ENCODE measurements around the gene TBX5. TPM values are rescaled to one million over a fixed set of nuclear protein-coding genes. Genes with fewer than 3 reads are reported as not detected.

The TBX5 gene
- total RNA-seq, 2 experiments from 2014 or later: not detected

DNA sequence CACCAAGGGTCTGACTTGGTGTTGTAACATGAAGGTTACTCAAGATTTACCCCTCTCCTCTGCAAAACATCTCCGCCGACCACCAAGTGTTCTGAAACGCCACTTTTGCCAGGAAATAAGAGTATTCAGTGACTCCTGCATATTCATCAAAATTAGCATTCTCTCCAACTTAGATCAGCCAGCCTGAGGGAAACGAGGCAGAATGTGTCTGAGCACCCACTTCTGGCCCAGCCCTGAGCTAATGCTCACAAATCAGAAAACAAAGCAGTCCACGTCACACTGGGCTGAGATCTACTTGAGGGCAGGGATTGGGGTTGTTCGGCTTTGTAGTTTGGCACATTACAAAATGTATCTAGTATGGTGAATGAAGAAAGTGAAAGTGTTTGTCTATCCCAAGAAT, 64.3 kb downstream of the TBX5 start:
- Mint-ChIP-seq H3K4me1 (ENCODE audit: low read depth) (no peaks in the 10 kb centered on the region), H3K4me3 (no peak overlapping the region), H3K27ac (no peak overlapping the region), H3K36me3 (ENCODE audit: low read depth) (no peaks in the 10 kb centered on the region), H3K9me3 (peaks cover 1% of the 10 kb centered on the region), H3K27me3 (peaks cover 10% of the 10 kb centered on the region)
- ATAC-seq: no peak
- DNase-seq: no peak
- no peak for TF ChIP-seq CTCF (IDR thresholded peaks at IDR 0.05)
- ChIA-PET POLR2A (no interaction called here), CTCF (no interaction called here)
- intact Hi-C loops (cut with micrococcal nuclease): no loop called here

DNA sequence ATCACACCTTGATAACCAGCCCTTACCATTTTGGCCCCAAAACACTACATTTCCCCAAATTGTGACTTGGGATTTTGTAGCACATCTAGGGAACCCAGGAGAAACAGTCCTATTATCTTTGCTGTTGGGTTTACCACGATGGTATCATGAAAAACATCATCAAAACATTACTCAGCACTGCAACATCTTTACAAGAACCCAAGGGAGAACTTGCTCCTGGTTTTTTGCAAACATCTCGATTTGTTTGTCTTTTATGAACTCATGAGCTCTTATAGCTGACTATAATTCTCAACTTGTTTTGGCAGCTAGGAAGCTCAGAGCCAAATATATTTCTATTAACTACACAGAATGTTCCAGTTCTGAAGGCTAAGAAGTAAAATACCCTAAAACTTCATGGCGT, 65.7 kb downstream of the TBX5 start:
- TF ChIP-seq CTCF (IDR thresholded peaks at IDR 0.05): no peak
- H3K27me3 Mint-ChIP-seq: peaks cover 11% of the 10 kb centered on the region
- ATAC-seq: no peak
- ChIA-PET CTCF (no interaction called here), POLR2A (no interaction called here)
- intact Hi-C loops (cut with micrococcal nuclease): no loop called here
- no peak overlapping the region for H3K27ac Mint-ChIP-seq
- DNase-seq: no peak
- H3K9me3 Mint-ChIP-seq: peaks cover 3% of the 10 kb centered on the region
- no peaks in the 10 kb centered on the region for H3K36me3 Mint-ChIP-seq (ENCODE audit: low read depth)
- no peak overlapping the region for H3K4me3 Mint-ChIP-seq
- no peaks in the 10 kb centered on the region for H3K4me1 Mint-ChIP-seq (ENCODE audit: low read depth)

GRCh38 chr12:114339626-114340025, 66.3 kb downstream of the TBX5 start:
- TF ChIP-seq CTCF (IDR thresholded peaks at IDR 0.05): no peak
- ChIA-PET CTCF (no interaction called here), POLR2A (no interaction called here)
- Mint-ChIP-seq H3K27ac (no peak overlapping the region), H3K27me3 (peaks cover 14% of the 10 kb centered on the region), H3K9me3 (peaks cover 3% of the 10 kb centered on the region), H3K36me3 (ENCODE audit: low read depth) (no peaks in the 10 kb centered on the region), H3K4me1 (ENCODE audit: low read depth) (no peaks in the 10 kb centered on the region), H3K4me3 (no peak overlapping the region)
- DNase-seq: no peak
- intact Hi-C loops (cut with micrococcal nuclease): no loop called here
- no peak for ATAC-seq

- no peaks in the 10 kb centered on the region for H3K36me3 Mint-ChIP-seq (ENCODE audit: low read depth)
- CTCF ChIA-PET: no interaction called here
- no peak overlapping the region for H3K4me3 Mint-ChIP-seq
- POLR2A ChIA-PET: no interaction called here
- no peak overlapping the region for H3K27ac Mint-ChIP-seq
- no peak for DNase-seq
- peaks cover 13% of the 10 kb centered on the region for H3K27me3 Mint-ChIP-seq
- H3K4me1 Mint-ChIP-seq (ENCODE audit: low read depth): no peaks in the 10 kb centered on the region
- ATAC-seq: no peak
- intact Hi-C loops (cut with micrococcal nuclease): no loop called here
- peaks cover 6% of the 10 kb centered on the region for H3K9me3 Mint-ChIP-seq
- no peak for TF ChIP-seq CTCF (IDR thresholded peaks at IDR 0.05)
Measured at GRCh38 chr12:114335607-114336006, 70.3 kb downstream of the TBX5 start.

DNA sequence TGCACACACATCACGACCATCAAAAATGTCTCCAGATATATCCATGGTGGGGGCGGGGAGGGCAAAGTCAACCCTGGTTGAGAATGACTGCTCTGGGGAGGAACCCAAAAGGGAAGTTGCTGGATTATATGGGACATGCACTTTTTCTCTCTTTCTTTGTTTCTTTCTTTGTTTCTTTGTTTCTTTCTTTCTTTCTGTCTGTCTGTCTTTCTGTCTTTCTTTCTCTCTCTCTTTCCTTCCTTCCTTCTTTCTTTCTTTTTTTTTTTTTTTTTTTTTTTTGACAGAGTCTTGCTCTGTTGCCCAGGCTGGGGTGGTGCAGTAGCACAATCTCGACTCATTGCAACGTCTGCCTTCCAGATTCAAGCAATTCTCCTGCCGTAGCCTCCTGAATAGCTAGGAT, 71.5 kb downstream of the TBX5 start:
- Mint-ChIP-seq H3K4me1 (ENCODE audit: low read depth) (no peaks in the 10 kb centered on the region), H3K4me3 (no peak overlapping the region), H3K9me3 (peaks cover 11% of the 10 kb centered on the region), H3K27me3 (peaks cover 14% of the 10 kb centered on the region), H3K27ac (no peak overlapping the region), H3K36me3 (ENCODE audit: low read depth) (no peaks in the 10 kb centered on the region)
- no peak for TF ChIP-seq CTCF (IDR thresholded peaks at IDR 0.05)
- ChIA-PET CTCF (no interaction called here), POLR2A (no interaction called here)
- DNase-seq: no peak
- no peak for ATAC-seq
- intact Hi-C loops (cut with micrococcal nuclease): no loop called here
